ENCODE measurements around the gene SLC8B1. TPM values are rescaled to one million over a fixed set of nuclear protein-coding genes. Genes with fewer than 3 reads are reported as not detected.

Gene SLC8B1
- total RNA-seq, 6 experiments from 2014 or later = 5.8 to 6.7 (median 6.3) TPM

DNA sequence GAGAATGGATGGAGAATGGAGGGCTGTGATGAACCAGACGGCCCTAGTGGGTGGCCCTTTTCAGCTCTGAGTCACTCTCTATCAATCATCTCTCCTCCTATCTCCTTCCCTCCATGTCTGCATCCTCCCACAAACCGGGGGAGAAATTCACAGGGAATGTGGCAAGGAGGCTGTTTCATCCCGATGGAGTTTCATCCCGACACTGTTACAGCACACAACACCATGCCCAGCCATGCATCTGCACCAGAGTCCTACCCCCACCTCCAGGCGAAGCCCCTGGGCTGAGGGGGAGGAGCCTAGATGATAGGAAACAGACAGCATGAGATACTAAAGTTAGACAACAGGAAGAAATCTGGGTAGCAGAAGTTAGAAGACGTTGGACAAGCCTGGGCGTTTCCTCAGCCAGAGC, 20.8 kb downstream of the SLC8B1 start:
- H3K4me3 Mint-ChIP-seq = no peak overlapping the region
- DNase-seq = no peak
- H3K27me3 Mint-ChIP-seq (ENCODE audit: insufficient read depth) = no peaks in the 10 kb centered on the region; the same call in 1 of the 2 replicates
- TF ChIP-seq CTCF (IDR thresholded peaks at IDR 0.05) = no peak
- no peaks in the 10 kb centered on the region for H3K9me3 Mint-ChIP-seq
- peaks cover 19% of the 10 kb centered on the region for H3K36me3 Mint-ChIP-seq (ENCODE audit: low read depth)
- H3K4me1 Mint-ChIP-seq (ENCODE audit: low read depth) = peaks cover 6% of the 10 kb centered on the region; the same call in 1 of the 2 replicates
- no peak overlapping the region for H3K27ac Mint-ChIP-seq

GRCh38 chr12:113310489-113310888, 24.4 kb downstream of the SLC8B1 start:
- H3K4me3 Mint-ChIP-seq = no peak overlapping the region
- peak; percentile 56 for TF ChIP-seq CTCF (IDR thresholded peaks at IDR 0.05)
- H3K36me3 Mint-ChIP-seq (ENCODE audit: low read depth) = peaks cover 5% of the 10 kb centered on the region
- no peaks in the 10 kb centered on the region; the same call in 1 of the 2 replicates for H3K27me3 Mint-ChIP-seq (ENCODE audit: insufficient read depth)
- no peak for DNase-seq
- no peak overlapping the region for H3K27ac Mint-ChIP-seq
- peaks cover 6% of the 10 kb centered on the region; the same call in 1 of the 2 replicates for H3K4me1 Mint-ChIP-seq (ENCODE audit: low read depth)
- no peaks in the 10 kb centered on the region for H3K9me3 Mint-ChIP-seq

DNA sequence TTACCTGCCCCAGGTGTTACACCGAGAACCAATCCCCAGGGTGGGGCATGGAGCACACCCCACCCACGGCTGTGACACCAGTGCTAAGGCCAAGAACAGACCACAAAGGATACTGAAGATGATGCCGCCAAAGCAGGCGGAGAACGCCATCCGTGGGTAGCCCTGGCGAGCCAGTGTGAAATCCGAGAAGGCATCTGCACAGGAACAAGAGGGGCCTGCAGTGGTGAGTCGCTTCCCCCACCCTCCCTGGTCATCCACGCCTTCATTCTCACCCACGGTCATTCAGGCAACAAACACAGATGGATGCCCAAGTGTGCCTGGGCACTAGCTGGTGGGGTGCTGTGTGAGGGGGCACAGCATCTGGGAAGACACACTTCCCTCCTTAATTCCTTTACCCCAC, 28.5 kb downstream of the SLC8B1 start:
- no peak overlapping the region for H3K4me3 Mint-ChIP-seq
- DNase-seq = no peak
- no peaks in the 10 kb centered on the region for H3K4me1 Mint-ChIP-seq (ENCODE audit: low read depth)
- H3K9me3 Mint-ChIP-seq = no peaks in the 10 kb centered on the region
- no peak for TF ChIP-seq CTCF (IDR thresholded peaks at IDR 0.05)
- H3K27ac Mint-ChIP-seq = no peak overlapping the region
- no peaks in the 10 kb centered on the region; the same call in 1 of the 2 replicates for H3K27me3 Mint-ChIP-seq (ENCODE audit: insufficient read depth)
- peaks cover 5% of the 10 kb centered on the region for H3K36me3 Mint-ChIP-seq (ENCODE audit: low read depth)

DNA sequence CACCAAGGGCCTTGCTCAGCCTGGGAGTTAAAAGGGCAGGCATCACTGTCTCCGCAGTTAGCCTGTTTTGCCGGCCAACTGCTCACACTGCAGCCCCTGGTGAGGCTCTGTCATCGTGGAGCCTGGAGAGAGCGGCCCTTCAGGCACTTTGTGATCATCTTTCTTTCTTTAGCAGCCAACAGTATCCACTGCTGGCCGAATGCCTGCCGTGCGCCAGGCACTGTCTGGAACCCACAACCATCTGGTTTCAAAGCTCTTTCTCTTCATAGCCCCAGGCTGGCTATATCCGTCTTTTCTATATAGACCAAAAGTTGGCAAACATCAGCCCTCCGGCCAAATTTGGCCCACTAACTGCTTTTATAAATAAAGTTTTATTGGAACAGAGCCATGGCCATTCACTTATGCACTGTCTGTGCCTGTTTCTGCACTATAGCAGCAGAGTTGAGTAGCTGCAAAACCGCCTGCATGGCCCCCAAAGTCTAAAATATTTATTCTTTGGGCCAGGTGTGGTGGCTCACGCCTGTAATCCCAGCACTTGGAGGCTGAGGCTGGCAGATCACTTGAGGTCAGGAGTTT, 29.5 kb downstream of the SLC8B1 start:
- no peak for DNase-seq
- Mint-ChIP-seq H3K27me3 (ENCODE audit: insufficient read depth) (no peaks in the 10 kb centered on the region; the same call in 1 of the 2 replicates), H3K9me3 (no peaks in the 10 kb centered on the region), H3K36me3 (ENCODE audit: low read depth) (peaks cover 1% of the 10 kb centered on the region), H3K4me3 (no peak overlapping the region), H3K4me1 (ENCODE audit: low read depth) (no peaks in the 10 kb centered on the region), H3K27ac (no peak overlapping the region)
- TF ChIP-seq CTCF (IDR thresholded peaks at IDR 0.05) = no peak

DNA sequence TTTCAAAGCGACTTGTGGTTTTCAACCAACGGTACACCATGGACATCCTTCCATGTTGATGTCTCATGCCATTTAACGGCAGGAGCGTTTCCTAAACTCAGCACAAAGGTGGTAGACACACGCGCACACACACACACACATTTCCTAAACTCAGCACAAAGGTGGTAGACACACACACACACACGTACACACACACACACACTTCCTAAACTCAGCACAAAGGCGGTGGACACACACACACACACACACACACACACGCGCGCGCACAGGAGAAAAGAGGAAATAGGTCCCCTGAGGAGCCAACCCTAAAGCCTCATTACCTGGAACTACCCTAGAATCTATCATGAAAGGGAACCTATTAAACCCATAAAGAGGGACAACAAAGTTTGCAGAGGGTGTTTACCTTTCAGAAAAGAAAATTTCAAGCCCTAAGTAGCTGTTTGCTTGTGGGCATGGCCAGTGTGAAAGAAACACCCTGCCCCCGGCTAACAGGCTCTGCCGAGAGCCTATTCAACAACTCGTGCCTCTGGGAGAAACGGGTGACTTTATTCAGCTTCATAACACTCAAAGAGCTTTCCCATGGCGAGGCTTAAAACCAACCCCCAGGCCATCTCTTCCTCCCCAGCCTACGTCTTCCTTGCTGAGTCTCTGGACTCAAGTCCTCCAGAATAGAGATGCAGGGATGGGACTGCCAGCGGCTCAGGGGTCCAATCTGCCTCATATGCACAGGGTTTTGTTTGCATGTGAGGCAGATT, 31.8 kb downstream of the SLC8B1 start:
- no peak overlapping the region for H3K4me3 Mint-ChIP-seq
- H3K4me1 Mint-ChIP-seq (ENCODE audit: low read depth) = peaks cover 20% of the 10 kb centered on the region
- DNase-seq = no peak
- TF ChIP-seq CTCF (IDR thresholded peaks at IDR 0.05) = no peak
- no peaks in the 10 kb centered on the region; the same call in none of the 2 replicates for H3K27me3 Mint-ChIP-seq (ENCODE audit: insufficient read depth)
- no peaks in the 10 kb centered on the region for H3K9me3 Mint-ChIP-seq
- no peak overlapping the region for H3K27ac Mint-ChIP-seq
- no peaks in the 10 kb centered on the region for H3K36me3 Mint-ChIP-seq (ENCODE audit: low read depth)
